Stomach (tissue), 9 donors: ENCODE measurements around the gene MYCBP2. TPM values are rescaled to one million over a fixed set of nuclear protein-coding genes. Genes with fewer than 3 reads are reported as not detected.
A peak's percentile ranks its signal among the peaks of the same experiment; 100 is the strongest.

ENCODE experiments used
- DNase-seq, 2 donors: peaks; one replicate each; pipeline versions ENCODE4 v3.0.0 to v3.0.0-alpha.2; 2013 to 2019
- H3K27ac ChIP-seq, 5 donors: fragments of 200-600 bp in 4 of 5; sonication (generic) in 4 of 5; one replicate each; pipeline ENCODE4 v1.5.1; 2013 to 2019; ENCODE audit warnings: mild to moderate bottlenecking in 1 of 5, moderate library complexity in 1 of 5
- H3K27me3 ChIP-seq, 3 donors: fragments of 200-600 bp; sonication (generic); one replicate each; pipeline ENCODE4 v1.5.1; 2017 to 2019; ENCODE audit warnings: mixed run types in 1 of 3
- H3K36me3 ChIP-seq, 4 donors: fragments of 200-600 bp; sonication (generic); 1 replicate in 3 of 4; 2 replicates in 1 of 4; pipeline ENCODE4 v1.5.1; 2016 to 2019
- H3K4me1 ChIP-seq, 4 donors: fragments of 200-600 bp; sonication (generic); one replicate each; pipeline ENCODE4 v1.5.1; 2016 to 2019
- H3K4me3 ChIP-seq, 4 donors: fragments of 200-600 bp; sonication (generic) in 3 of 4; one replicate each; pipeline ENCODE4 v1.5.1; 2016 to 2019; ENCODE audit warnings: mild to moderate bottlenecking in 1 of 4
- H3K9me3 ChIP-seq, 4 donors: fragments of 200-600 bp; sonication (generic); one replicate each; pipeline ENCODE4 v1.5.1; 2016 to 2019
- EP300 ChIP-seq: sonication (generic); formaldehyde crosslinking; IDR thresholded peaks from one replicate; pipeline ENCODE4 v1.6.1; 2017; ENCODE audit warnings: antibody characterized with exemption
- POLR2A ChIP-seq, 4 donors: fragments of 450-650 bp; IDR thresholded peaks; one replicate each; pipeline ENCODE4 v1.6.1; 2016; ENCODE audit warnings: antibody characterized with exemption in 4 of 4, control low read depth in 2 of 4, mild to moderate bottlenecking in 1 of 4, moderate library complexity in 1 of 4
- POLR2AphosphoS5 ChIP-seq, 3 donors: sonication (generic); formaldehyde crosslinking; IDR thresholded peaks; one replicate each; pipeline ENCODE4 v1.6.1; 2016; ENCODE audit warnings: antibody characterized with exemption in 3 of 3
- WGBS, 5 donors: extraction: QIAGEN DNeasy Blood & Tissue Kit in 3 of 5; methylation state at CpG; one replicate each; pipeline versions ENCODE4 v1.1.5 to v1.1.7; 2013 to 2018; 5-methylcytosine and 5-hydroxymethylcytosine counted together
- intact Hi-C: fragments of 100-400 bp; cut with DNase I; formaldehyde crosslinking; loops from one replicate; pipeline ENCODE4 v1.15.1; 2023; ENCODE audit warnings: low total_unique reads
- polyA plus RNA-seq, 3 donors: library from polyadenylated mRNA; stranded (reverse); fragments of 200-250 nt; gene quantifications; one replicate each; pipeline ENCODE4 v1.2.3, GENCODE V29; 2013
- total RNA-seq, 5 donors: library from RNA; depleted of rRNA; stranded (reverse); fragments of >200 nt; gene quantifications; one replicate each; pipeline versions ENCODE4 v1.1.0 to v1.2.3, GENCODE V29; 2014 to 2016
- TF ChIP-seq, protein P1 (sequence below), 7 experiments: fragments of 450-650 bp in 4 of 7; fragments of 200-600 bp in 3 of 7; sonication (generic) in 3 of 7; IDR thresholded peaks; one replicate each; pipeline ENCODE4 v1.5.1; 2016 to 2019; ENCODE audit warnings: antibody characterized with exemption in 7 of 7, control low read depth in 2 of 7, mild to moderate bottlenecking in 1 of 7
- donor health status: healthy with polysubstance abuse.
- donor health status: Bipolar disorder and iron deficiency.
- donor health status: healthy.

MYCBP2 gene
- total and polyA plus RNA-seq, 8 donors, result 15.6 to 194 (median 70.4) TPM

DNA sequence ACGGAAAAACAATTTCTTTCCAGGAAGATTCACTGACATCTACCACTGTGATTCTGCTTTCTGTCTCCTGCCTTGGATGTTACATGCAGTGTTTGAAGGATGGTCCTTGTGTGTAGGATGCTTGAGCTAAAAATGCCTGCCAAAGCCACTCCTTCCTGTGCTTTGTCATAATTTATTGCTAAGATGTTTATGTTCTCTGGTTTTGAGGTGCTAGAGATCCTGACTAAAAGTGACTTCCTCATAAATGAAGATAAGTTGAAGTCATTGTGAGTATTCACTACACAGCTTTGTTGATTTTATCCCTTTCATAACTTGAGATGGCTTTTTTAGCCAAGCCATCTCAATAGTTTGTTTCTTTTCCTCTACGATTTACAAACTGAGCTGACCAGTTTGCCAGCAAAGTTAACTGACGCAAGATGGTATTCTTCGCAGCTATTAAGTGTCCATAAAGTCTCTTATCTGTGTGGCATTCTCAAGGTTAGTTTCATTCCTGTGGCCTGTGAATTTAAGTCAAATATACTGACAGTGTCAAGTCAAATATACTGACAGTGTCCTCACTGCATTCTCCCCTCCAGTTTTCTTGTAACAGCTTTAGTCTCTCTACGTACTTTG is 284.2 kb downstream of the MYCBP2 start:
- 69 to 79% (median 75%) methylated on average over 5 of the region's 5 CpGs for WGBS, 5 donors
- Histone ChIP-seq H3K4me1 (no peaks in the 10 kb centered on the region), H3K27ac (peak overlapping the region in 1 of 5 donors; percentile 24), H3K27me3 (no peaks in the 10 kb centered on the region), H3K36me3 (peaks cover 3 to 36% (median 34%) of the 10 kb centered on the region in 4 donors), H3K9me3 (no peaks in the 10 kb centered on the region), H3K4me3 (no peak overlapping the region)
- TF ChIP-seq POLR2AphosphoS5 (IDR thresholded peaks at IDR 0.05) (no peak), POLR2A (IDR thresholded peaks at IDR 0.05) (no peak), EP300 (no peak)
- TF ChIP-seq, protein P1, sequence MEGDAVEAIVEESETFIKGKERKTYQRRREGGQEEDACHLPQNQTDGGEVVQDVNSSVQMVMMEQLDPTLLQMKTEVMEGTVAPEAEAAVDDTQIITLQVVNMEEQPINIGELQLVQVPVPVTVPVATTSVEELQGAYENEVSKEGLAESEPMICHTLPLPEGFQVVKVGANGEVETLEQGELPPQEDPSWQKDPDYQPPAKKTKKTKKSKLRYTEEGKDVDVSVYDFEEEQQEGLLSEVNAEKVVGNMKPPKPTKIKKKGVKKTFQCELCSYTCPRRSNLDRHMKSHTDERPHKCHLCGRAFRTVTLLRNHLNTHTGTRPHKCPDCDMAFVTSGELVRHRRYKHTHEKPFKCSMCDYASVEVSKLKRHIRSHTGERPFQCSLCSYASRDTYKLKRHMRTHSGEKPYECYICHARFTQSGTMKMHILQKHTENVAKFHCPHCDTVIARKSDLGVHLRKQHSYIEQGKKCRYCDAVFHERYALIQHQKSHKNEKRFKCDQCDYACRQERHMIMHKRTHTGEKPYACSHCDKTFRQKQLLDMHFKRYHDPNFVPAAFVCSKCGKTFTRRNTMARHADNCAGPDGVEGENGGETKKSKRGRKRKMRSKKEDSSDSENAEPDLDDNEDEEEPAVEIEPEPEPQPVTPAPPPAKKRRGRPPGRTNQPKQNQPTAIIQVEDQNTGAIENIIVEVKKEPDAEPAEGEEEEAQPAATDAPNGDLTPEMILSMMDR (IDR thresholded peaks at IDR 0.05), result no peak
- DNase-seq, result no peak
- intact Hi-C loops, result no loop called here

DNA sequence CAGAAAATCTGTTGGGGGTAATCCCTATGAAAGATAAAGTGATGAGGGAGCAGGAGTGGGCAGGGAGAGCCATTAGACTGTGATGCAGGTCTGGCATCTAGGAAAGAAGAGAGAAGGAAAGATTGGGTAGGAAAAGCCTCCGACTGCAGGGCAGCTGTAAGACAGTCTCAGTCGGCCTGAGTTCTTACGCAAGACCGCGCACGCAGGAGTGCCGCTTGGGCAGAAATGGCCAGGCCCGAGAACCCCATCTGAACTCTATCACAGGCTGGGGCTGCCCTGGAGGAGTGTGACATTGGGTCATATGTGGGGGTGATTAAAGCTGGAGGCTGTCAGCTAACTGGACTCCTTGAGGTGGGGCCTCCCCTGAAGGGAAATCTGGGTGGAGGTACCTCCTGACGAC is 286.1 kb downstream of the MYCBP2 start:
- Histone ChIP-seq H3K4me1 (no peaks in the 10 kb centered on the region), H3K9me3 (no peaks in the 10 kb centered on the region), H3K27me3 (no peaks in the 10 kb centered on the region), H3K27ac (no peak overlapping the region), H3K36me3 (peaks cover 3 to 21% (median 20%) of the 10 kb centered on the region in 4 donors), H3K4me3 (no peak overlapping the region)
- DNase-seq, result no peak
- TF ChIP-seq, protein P1 (IDR thresholded peaks at IDR 0.05), result no peak
- TF ChIP-seq EP300 (no peak), POLR2AphosphoS5 (IDR thresholded peaks at IDR 0.05) (no peak)
- WGBS, 5 donors, result 92 to 96% (median 93%) methylated on average over 9 of the region's 9 CpGs
- intact Hi-C loops, result no loop called here

DNA sequence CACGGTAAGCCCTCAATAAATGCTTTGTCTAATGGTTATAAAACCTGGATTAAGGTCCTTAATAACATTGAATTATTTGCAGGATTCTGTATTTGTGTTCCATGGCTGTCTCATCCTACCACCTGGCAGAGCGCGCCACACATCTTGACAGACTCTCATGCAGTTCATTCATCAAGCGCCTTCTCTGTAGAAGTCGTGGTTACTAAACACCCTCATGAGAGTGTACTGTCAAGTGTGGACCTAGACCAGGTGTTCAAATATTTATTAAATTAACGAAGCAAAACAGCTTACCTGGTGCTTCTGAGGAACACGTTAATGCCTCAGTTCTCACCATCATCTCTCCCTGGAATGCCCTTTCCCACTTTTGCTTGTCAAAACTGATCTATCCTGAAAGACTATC is 286.8 kb downstream of the MYCBP2 start:
- H3K4me1 ChIP-seq, result no peaks in the 10 kb centered on the region
- intact Hi-C loops, result no loop called here
- no peak overlapping the region for H3K27ac ChIP-seq
- no peaks in the 10 kb centered on the region for H3K9me3 ChIP-seq
- H3K27me3 ChIP-seq, result no peaks in the 10 kb centered on the region
- peaks cover under 1 to 16% (median 16%) of the 10 kb centered on the region in 4 donors for H3K36me3 ChIP-seq
- no peak overlapping the region for H3K4me3 ChIP-seq
- DNase-seq, result no peak
- TF ChIP-seq POLR2A (IDR thresholded peaks at IDR 0.05) (no peak), POLR2AphosphoS5 (IDR thresholded peaks at IDR 0.05) (no peak)
- TF ChIP-seq, protein P1 (IDR thresholded peaks at IDR 0.05), result no peak
- 73 to 87% (median 82%) methylated on average over 7 of the region's 7 CpGs for WGBS, 5 donors

DNA sequence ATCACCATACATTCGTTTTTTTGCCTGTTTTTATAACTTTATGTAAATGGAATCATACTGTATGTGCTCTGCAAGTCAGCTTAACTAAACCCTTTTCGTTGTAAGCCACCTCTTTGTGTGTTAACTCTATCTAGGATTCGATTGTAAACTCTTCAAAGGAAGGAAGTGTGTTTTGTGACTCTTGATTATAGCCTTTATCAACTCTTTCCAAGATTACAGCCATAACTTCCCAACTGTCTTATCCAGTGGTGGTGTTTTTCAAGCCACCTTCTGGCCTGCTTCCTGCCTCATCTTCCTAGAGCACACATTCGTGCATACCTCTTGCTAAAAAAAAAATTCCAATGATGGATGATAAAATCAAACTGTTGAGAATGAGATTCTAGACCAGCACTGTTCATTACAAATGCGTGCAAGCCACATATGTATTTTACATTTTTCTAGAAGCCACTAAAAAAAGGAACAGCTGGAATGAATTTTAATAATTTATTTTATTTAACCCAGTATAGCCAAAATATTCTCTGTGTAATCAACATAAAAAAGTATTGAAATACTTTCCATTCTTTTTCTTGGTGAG is 287.9 kb downstream of the MYCBP2 start:
- 37 to 47% (median 43%) methylated on average over 5 of the region's 5 CpGs for WGBS, 5 donors
- Histone ChIP-seq H3K9me3 (no peaks in the 10 kb centered on the region), H3K27me3 (no peaks in the 10 kb centered on the region), H3K4me3 (no peak overlapping the region), H3K36me3 (peaks cover 0 to 6% (median 6%) of the 10 kb centered on the region in 4 donors), H3K4me1 (no peaks in the 10 kb centered on the region), H3K27ac (no peak overlapping the region)
- TF ChIP-seq POLR2AphosphoS5 (IDR thresholded peaks at IDR 0.05) (no peak), EP300 (no peak), POLR2A (IDR thresholded peaks at IDR 0.05) (no peak)
- TF ChIP-seq, protein P1 (IDR thresholded peaks at IDR 0.05), result no peak
- intact Hi-C loops, result no loop called here
- no peak for DNase-seq
